ENCODE results near the gene RPL29.

RPL29 gene

GRCh38 chr3:51966016-51966415 is 29.7 kb downstream of the RPL29 start:
- Histone ChIP-seq H3K9ac (ENCODE audit: low read length) (no peak overlapping the region), H3K27ac (ENCODE audit: low read depth, low read length, poor library complexity, severe bottlenecking) (no peak overlapping the region), H3K4me1 (ENCODE audit: insufficient read depth, low read length, severe bottlenecking) (peaks cover 11% of the 10 kb centered on the region), H3K4me3 (ENCODE audit: low read depth, low read length, poor library complexity, severe bottlenecking) (no peak overlapping the region), H3K79me2 (ENCODE audit: insufficient read depth, low read length) (no peaks in the 10 kb centered on the region), H3K27me3 (ENCODE audit: insufficient read depth, low read length) (no peaks in the 10 kb centered on the region), H2AFZ (ENCODE audit: low read length) (no peak overlapping the region), H3F3A (ENCODE audit: insufficient read depth, low read length) (no peaks in the 10 kb centered on the region), H3K9me3 (ENCODE audit: low read length) (no peaks in the 10 kb centered on the region), H3K4me2 (ENCODE audit: low read length) (no peak overlapping the region), H3K36me3 (ENCODE audit: insufficient read depth, low read length) (peaks cover 19% of the 10 kb centered on the region), H3K9me2 (ENCODE audit: low read depth, low read length) (no peaks in the 10 kb centered on the region), H4K20me1 (ENCODE audit: insufficient read depth, low read length) (no peaks in the 10 kb centered on the region)
- TF ChIP-seq, protein P1, sequence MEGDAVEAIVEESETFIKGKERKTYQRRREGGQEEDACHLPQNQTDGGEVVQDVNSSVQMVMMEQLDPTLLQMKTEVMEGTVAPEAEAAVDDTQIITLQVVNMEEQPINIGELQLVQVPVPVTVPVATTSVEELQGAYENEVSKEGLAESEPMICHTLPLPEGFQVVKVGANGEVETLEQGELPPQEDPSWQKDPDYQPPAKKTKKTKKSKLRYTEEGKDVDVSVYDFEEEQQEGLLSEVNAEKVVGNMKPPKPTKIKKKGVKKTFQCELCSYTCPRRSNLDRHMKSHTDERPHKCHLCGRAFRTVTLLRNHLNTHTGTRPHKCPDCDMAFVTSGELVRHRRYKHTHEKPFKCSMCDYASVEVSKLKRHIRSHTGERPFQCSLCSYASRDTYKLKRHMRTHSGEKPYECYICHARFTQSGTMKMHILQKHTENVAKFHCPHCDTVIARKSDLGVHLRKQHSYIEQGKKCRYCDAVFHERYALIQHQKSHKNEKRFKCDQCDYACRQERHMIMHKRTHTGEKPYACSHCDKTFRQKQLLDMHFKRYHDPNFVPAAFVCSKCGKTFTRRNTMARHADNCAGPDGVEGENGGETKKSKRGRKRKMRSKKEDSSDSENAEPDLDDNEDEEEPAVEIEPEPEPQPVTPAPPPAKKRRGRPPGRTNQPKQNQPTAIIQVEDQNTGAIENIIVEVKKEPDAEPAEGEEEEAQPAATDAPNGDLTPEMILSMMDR (IDR thresholded peaks at IDR 0.05; ENCODE audit: low read length) = no peak
- TF ChIP-seq EZH2 (IDR thresholded peaks at IDR 0.05; ENCODE audit: borderline replicate concordance, low read length) = no peak

- H3F3A ChIP-seq (ENCODE audit: insufficient read depth, low read length) = no peaks in the 10 kb centered on the region
- H3K79me2 ChIP-seq (ENCODE audit: insufficient read depth, low read length) = no peaks in the 10 kb centered on the region
- no peaks in the 10 kb centered on the region for H3K9me3 ChIP-seq (ENCODE audit: low read length)
- H3K27me3 ChIP-seq (ENCODE audit: insufficient read depth, low read length) = no peaks in the 10 kb centered on the region
- H3K9ac ChIP-seq (ENCODE audit: low read length) = no peak overlapping the region
- no peak overlapping the region for H2AFZ ChIP-seq (ENCODE audit: low read length)
- no peak overlapping the region for H3K4me3 ChIP-seq (ENCODE audit: low read depth, low read length, poor library complexity, severe bottlenecking)
- H3K4me1 ChIP-seq (ENCODE audit: insufficient read depth, low read length, severe bottlenecking) = peaks cover 11% of the 10 kb centered on the region
- TF ChIP-seq, protein P1 (IDR thresholded peaks at IDR 0.05; ENCODE audit: low read length) = no peak
- TF ChIP-seq EZH2 (IDR thresholded peaks at IDR 0.05; ENCODE audit: borderline replicate concordance, low read length) = no peak
- H3K27ac ChIP-seq (ENCODE audit: low read depth, low read length, poor library complexity, severe bottlenecking) = no peak overlapping the region
- H3K36me3 ChIP-seq (ENCODE audit: insufficient read depth, low read length) = peaks cover 10% of the 10 kb centered on the region; the same call in 1 of the 2 replicates
- no peaks in the 10 kb centered on the region for H3K9me2 ChIP-seq (ENCODE audit: low read depth, low read length)
- H3K4me2 ChIP-seq (ENCODE audit: low read length) = no peak overlapping the region
- H4K20me1 ChIP-seq (ENCODE audit: insufficient read depth, low read length) = no peaks in the 10 kb centered on the region
These were observed 31.2 kb downstream of the RPL29 start for GRCh38 chr3:51964521-51964920.

DNA sequence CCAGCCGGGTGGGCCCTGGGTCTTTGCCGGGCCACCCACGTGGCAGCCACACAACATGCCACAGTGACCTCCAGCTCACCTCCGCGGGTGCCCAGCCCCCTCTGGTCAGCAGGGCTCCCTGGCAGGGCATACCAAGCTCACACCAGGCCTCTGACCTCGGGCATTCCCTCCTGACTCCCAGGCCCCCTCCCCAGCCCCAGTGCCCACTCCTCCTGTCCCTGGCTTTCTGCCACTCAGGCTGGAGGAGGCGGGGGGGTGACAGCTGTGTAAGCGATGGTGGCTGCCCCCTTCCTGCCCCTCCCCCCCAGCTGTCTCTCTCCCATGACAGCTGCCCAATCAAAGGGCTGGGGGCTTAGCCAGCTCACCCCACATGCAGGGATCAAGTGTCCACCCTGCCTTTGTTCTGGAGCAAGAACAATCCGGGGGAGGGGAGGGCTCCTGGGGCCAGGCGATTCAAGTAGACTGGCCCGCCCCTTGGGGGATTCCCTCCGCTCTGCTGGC is 31.7 kb downstream of the RPL29 start:
- H3K9me2 ChIP-seq (ENCODE audit: low read depth, low read length) = no peaks in the 10 kb centered on the region
- no peak overlapping the region for H3K4me2 ChIP-seq (ENCODE audit: low read length)
- H3K27ac ChIP-seq (ENCODE audit: low read depth, low read length, poor library complexity, severe bottlenecking) = no peak overlapping the region
- H3K79me2 ChIP-seq (ENCODE audit: insufficient read depth, low read length) = no peaks in the 10 kb centered on the region
- H3K4me3 ChIP-seq (ENCODE audit: low read depth, low read length, poor library complexity, severe bottlenecking) = no peak overlapping the region
- no peaks in the 10 kb centered on the region for H3K9me3 ChIP-seq (ENCODE audit: low read length)
- peaks cover 11% of the 10 kb centered on the region for H3K4me1 ChIP-seq (ENCODE audit: insufficient read depth, low read length, severe bottlenecking)
- no peak overlapping the region for H2AFZ ChIP-seq (ENCODE audit: low read length)
- H3K9ac ChIP-seq (ENCODE audit: low read length) = no peak overlapping the region
- no peaks in the 10 kb centered on the region for H3F3A ChIP-seq (ENCODE audit: insufficient read depth, low read length)
- no peaks in the 10 kb centered on the region for H4K20me1 ChIP-seq (ENCODE audit: insufficient read depth, low read length)
- H3K36me3 ChIP-seq (ENCODE audit: insufficient read depth, low read length) = peaks cover 5% of the 10 kb centered on the region; the same call in 1 of the 2 replicates
- TF ChIP-seq EZH2 (IDR thresholded peaks at IDR 0.05; ENCODE audit: borderline replicate concordance, low read length) = no peak
- TF ChIP-seq, protein P1 (IDR thresholded peaks at IDR 0.05; ENCODE audit: low read length) = no peak
- no peaks in the 10 kb centered on the region for H3K27me3 ChIP-seq (ENCODE audit: insufficient read depth, low read length)
